HUES48 (cell line): ENCODE data around the gene FAM135A.

ENCODE experiments used
- H3K27ac ChIP-seq: one replicate; pipeline ENCODE4 v1.7.0; 2013; ENCODE audit warnings: low read depth, low read length, inconsistent platforms
- H3K27me3 ChIP-seq: 2 replicates; pipeline ENCODE4 v1.6.1; 2013; ENCODE audit warnings: mild to moderate bottlenecking, low read length; ENCODE audit not compliant: control insufficient read depth, insufficient read depth
- H3K36me3 ChIP-seq: 2 replicates; pipeline ENCODE4 v1.6.1; 2013; ENCODE audit warnings: low read length; ENCODE audit not compliant: control insufficient read depth, insufficient read depth
- H3K4me1 ChIP-seq: 2 replicates; pipeline ENCODE4 v1.6.1; 2013; ENCODE audit warnings: mild to moderate bottlenecking, low read length; ENCODE audit not compliant: control insufficient read depth, insufficient read depth
- H3K4me3 ChIP-seq: 2 replicates; pipeline ENCODE4 v1.5.1; 2013; ENCODE audit warnings: mild to moderate bottlenecking, low read depth, low read length
- H3K9ac ChIP-seq: 2 replicates; pipeline ENCODE4 v1.6.1; 2013; ENCODE audit warnings: mild to moderate bottlenecking, low read depth, low read length, moderate library complexity
- H3K9me3 ChIP-seq: 2 replicates; pipeline ENCODE4 v1.6.1; 2013; ENCODE audit warnings: low read length; ENCODE audit not compliant: control insufficient read depth, insufficient read depth

Gene FAM135A

DNA sequence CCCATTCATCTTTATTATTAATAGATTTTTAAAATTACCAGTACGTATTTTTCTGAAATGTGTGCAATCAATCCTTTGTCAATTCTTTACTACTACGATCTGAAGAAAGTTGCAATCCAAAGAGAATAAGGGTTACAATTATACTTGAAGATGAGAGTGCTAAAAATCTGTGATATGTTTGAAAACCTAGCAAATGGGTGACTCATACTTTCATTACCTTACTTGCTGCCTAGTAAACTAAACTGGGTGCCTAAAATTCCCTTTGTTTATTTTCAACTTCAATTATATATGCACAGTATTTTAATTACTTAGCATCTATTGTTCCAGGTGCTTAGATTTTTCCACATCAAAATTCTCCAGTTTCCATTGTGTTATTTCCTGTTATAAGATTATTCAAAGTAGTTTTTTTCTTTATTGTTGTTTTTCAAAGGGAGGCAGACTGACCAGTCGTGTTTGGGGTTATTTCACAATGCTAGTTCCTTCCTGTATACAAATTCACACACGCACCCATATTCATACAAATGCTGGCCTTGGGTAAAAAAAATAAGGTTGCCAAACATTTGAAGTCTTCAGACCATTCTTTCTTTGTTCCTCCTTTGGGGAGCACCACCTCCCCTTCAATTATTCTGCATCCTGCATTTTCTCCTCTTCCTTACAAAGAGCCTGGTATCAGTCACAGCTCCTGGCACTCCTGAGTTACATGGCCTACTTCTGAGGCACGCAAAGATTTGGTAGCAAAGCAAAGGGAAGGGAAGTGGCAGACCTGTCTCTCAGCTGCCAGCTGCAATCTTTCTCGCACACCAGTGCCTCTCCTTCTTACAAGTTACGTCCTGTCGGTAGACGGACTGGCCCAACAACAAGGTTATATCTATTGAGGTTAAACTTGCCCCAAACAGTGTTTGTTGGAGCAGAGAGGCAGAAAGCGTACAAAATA, 16.2 kb upstream of the FAM135A start:
- Histone ChIP-seq H3K4me1 (no peaks in the 10 kb centered on the region), H3K9me3 (no peaks in the 10 kb centered on the region), H3K27ac (no peak overlapping the region), H3K4me3 (no peak overlapping the region), H3K9ac (no peak overlapping the region), H3K36me3 (no peaks in the 10 kb centered on the region), H3K27me3 (no peaks in the 10 kb centered on the region)

- Histone ChIP-seq H3K27me3 (no peaks in the 10 kb centered on the region), H3K4me1 (no peaks in the 10 kb centered on the region), H3K27ac (no peak overlapping the region), H3K9ac (no peak overlapping the region), H3K9me3 (no peaks in the 10 kb centered on the region), H3K36me3 (no peaks in the 10 kb centered on the region), H3K4me3 (no peak overlapping the region)
Measured at GRCh38 chr6:70398783-70399728, 14.3 kb upstream of the FAM135A start.

DNA sequence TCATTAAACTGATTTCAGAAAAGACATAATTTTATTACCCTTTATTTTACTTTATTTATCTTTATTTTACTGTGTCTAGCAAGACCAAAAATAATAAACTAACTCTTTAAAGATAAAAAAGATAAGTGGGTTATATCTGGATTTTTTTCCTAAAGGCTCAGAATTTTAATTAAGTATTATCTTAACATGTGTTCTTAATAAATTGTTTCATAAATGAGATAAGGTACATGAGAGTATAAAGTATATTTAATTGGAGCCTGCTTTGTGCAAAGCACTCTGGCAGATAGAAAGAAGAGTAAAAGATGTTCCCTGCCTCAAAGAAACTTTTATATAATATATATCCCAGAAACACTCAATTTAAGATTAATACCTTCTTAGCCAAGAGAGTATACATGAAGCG, 8.7 kb upstream of the FAM135A start:
- no peak overlapping the region for H3K9ac ChIP-seq
- H3K4me1 ChIP-seq = no peaks in the 10 kb centered on the region
- no peaks in the 10 kb centered on the region for H3K9me3 ChIP-seq
- no peak overlapping the region for H3K4me3 ChIP-seq
- no peaks in the 10 kb centered on the region for H3K27me3 ChIP-seq
- H3K27ac ChIP-seq = no peak overlapping the region
- H3K36me3 ChIP-seq = no peaks in the 10 kb centered on the region

DNA sequence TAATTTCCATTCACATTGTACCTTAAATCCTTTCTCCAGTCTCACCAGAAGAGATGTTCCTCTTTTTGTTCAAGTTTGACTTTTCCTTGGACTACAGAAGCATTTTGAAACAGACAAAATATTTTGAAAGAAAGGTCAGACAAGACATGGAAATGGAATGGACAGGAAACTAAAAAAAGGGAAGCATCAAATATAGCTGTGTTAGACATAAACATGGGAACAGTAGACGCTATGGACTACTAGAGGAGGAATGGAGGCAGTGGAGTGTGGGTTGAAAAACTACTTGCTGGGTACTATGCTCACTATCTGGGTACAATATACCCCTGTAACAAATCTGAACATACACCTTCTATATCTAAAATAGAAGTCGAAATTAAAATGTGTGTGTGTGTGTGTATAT, 4.1 kb upstream of the FAM135A start:
- no peak overlapping the region for H3K27ac ChIP-seq
- H3K9me3 ChIP-seq = no peaks in the 10 kb centered on the region
- no peaks in the 10 kb centered on the region for H3K36me3 ChIP-seq

GRCh38 chr6:70411542-70412251, 1.6 kb upstream of the FAM135A start:
- H3K4me3 ChIP-seq = peak overlapping the region; percentile 96; the same call in 1 of the 2 replicates

More for the DNA sequence above, 4.1 kb upstream of the FAM135A start:
- no peaks in the 10 kb centered on the region for H3K4me1 ChIP-seq
- H3K27me3 ChIP-seq = no peaks in the 10 kb centered on the region
- H3K9ac ChIP-seq = no peak overlapping the region
- H3K4me3 ChIP-seq = no peak overlapping the region

DNA sequence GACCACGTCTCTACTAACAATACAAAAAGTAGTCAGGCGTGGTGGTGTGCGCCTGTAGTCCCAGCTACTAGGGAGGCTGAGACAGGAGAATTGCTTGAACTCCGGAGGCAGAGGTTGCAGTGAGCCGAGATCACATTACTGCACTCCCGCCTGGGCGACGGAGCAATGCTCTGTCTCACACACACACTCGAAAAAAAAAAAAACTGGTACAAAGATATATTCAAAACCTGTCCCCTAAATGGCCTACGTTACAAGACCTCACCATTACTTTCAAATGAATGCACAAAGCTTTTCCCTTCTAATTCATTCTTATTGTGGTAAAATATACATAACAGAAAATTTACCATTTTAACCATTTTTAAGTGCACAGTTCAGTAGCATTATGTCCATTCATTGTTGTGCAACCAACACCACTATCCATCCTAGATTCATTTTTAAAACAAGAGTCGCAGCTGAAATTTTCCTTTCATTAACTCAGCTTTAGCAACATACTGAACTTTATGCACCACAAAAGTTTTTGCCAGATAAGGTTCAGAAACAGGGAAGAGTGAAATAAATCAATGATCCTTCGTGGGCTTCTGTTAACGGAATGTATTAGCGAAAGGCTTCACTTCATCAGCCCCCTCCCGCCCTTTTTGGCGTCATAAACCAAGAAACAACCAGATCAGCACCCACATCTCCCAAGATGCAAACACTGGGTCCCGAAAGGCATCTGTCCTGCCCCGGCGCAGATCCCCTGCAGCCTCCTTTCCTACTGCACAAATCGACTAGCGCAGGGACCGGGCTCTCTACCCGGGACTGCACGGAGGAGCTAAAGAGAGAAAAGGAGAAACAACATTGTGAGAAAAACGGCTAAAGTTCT, 825 bp upstream of the FAM135A start:
- Histone ChIP-seq H3K27me3 (no peaks in the 10 kb centered on the region), H3K4me1 (peaks cover 7% of the 10 kb centered on the region), H3K27ac (peak overlapping the region; percentile 86), H3K9ac (peak overlapping the region; percentile 95), H3K36me3 (peaks cover 12% of the 10 kb centered on the region), H3K4me3 (peak overlapping the region; percentile 96), H3K9me3 (no peaks in the 10 kb centered on the region)

More at GRCh38 chr6:70411542-70412251, 1.6 kb upstream of the FAM135A start:
- no peak overlapping the region for H3K9ac ChIP-seq
- peaks cover 7% of the 10 kb centered on the region for H3K4me1 ChIP-seq
- H3K9me3 ChIP-seq = no peaks in the 10 kb centered on the region
- H3K27me3 ChIP-seq = no peaks in the 10 kb centered on the region
- H3K27ac ChIP-seq = no peak overlapping the region
- peaks cover 7% of the 10 kb centered on the region; the same call in 1 of the 2 replicates for H3K36me3 ChIP-seq

DNA sequence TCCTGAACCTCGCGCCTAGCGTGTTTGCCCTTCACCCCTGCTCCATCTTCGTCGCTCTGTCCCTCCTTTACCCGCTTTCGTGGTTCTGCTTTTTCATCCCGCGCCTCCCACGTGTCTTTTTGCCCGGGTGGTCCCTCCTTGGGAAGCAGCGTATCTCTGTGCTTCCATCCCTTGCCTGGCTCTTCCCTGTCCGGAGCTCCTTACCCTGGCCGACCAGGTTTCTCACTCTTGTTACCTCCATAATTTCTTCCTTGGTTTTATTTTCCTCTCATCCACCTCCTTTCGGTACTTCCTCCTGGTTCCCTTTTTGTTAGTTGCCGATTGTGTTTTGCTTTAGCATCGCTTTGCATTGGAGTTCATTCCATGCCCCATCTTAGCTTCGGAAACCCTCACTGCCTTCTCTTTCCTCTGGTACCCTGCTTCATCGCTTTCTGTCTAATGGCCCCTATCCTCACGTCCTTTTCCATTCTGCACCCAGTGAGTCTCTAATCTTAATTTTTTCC, 735 bp downstream of the FAM135A start:
- Histone ChIP-seq H3K36me3 (peaks cover 27% of the 10 kb centered on the region), H3K4me1 (peaks cover 7% of the 10 kb centered on the region), H3K9me3 (no peaks in the 10 kb centered on the region), H3K27me3 (no peaks in the 10 kb centered on the region), H3K27ac (no peak overlapping the region), H3K4me3 (peak overlapping the region; percentile 88), H3K9ac (peak overlapping the region; percentile 83)

GRCh38 chr6:70414813-70415212, 1.5 kb downstream of the FAM135A start:
- peaks cover 33% of the 10 kb centered on the region for H3K36me3 ChIP-seq
- H3K27ac ChIP-seq = no peak overlapping the region
- peak overlapping the region; percentile 88 for H3K4me3 ChIP-seq
- H3K9me3 ChIP-seq = no peaks in the 10 kb centered on the region
- no peaks in the 10 kb centered on the region for H3K27me3 ChIP-seq
- H3K4me1 ChIP-seq = peaks cover 7% of the 10 kb centered on the region
- H3K9ac ChIP-seq = no peak overlapping the region

DNA sequence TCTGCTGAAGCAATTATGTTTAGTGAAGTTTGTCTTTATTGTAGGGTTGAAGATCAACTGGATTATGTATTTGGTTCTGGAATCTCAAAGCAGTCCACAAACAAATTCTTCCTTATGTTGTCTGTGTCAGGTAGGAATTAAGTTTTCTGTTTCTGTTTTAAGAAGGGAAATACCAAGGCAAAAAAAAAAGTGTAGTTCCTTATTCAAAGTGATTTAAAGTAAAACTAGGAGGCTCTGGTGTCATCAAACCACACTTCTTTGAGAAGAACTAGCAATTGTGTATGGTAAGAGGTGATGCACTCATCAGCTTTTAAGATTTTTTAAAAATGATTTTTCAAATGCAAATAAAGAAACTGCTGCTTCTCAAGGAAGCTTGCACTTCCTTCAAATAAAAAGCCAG, 1.9 kb downstream of the FAM135A start:
- H3K9me3 ChIP-seq = no peaks in the 10 kb centered on the region
- no peaks in the 10 kb centered on the region for H3K27me3 ChIP-seq
- H3K27ac ChIP-seq = no peak overlapping the region
- peak overlapping the region; percentile 88 for H3K4me3 ChIP-seq
- H3K36me3 ChIP-seq = peaks cover 37% of the 10 kb centered on the region
- H3K4me1 ChIP-seq = peaks cover 7% of the 10 kb centered on the region
- no peak overlapping the region for H3K9ac ChIP-seq
